Esophagus squamous epithelium (tissue), 5 donors: ENCODE results near the gene THBS2. TPM values are rescaled to one million over a fixed set of nuclear protein-coding genes. Genes with fewer than 3 reads are reported as not detected.

Experiments used
- DNase-seq: peaks from one replicate; lab custom pipeline; 2025; lab: John Stamatoyannopoulos, UW
- H3K27ac ChIP-seq, 4 donors: fragments of 200-600 bp; sonication (generic); one replicate each; pipeline ENCODE4 v1.5.1; 2016 to 2019; ENCODE audit warnings: mild to moderate bottlenecking in 1 of 4
- H3K27me3 ChIP-seq, 4 donors: fragments of 200-600 bp; sonication (generic); 1 replicate in 3 of 4; 2 replicates in 1 of 4; pipeline versions ENCODE4 v1.5.1 to v1.6.0; 2017 to 2021; ENCODE audit warnings: antibody characterized with exemption in 1 of 4
- H3K36me3 ChIP-seq, 3 donors: fragments of 200-600 bp; sonication (generic); one replicate each; pipeline ENCODE4 v1.5.1; 2016 to 2019
- H3K4me1 ChIP-seq, 3 donors: fragments of 200-600 bp; sonication (generic); one replicate each; pipeline ENCODE4 v1.5.1; 2017 to 2019
- H3K4me3 ChIP-seq, 4 donors: fragments of 200-600 bp; sonication (generic); 1 replicate in 3 of 4; 2 replicates in 1 of 4; pipeline ENCODE4 v1.5.1; 2016 to 2019; ENCODE audit warnings: mild to moderate bottlenecking in 2 of 4, moderate library complexity in 1 of 4
- H3K9me3 ChIP-seq, 3 donors: fragments of 200-600 bp; sonication (generic); one replicate each; pipeline ENCODE4 v1.5.1; 2016 to 2019
- CTCF ChIP-seq, 6 experiments: fragments of 450-650 bp in 4 of 6; fragments of 200-600 bp in 2 of 6; sonication (generic) in 2 of 6; IDR thresholded peaks; one replicate each; pipeline ENCODE4 v1.5.1; 2016 to 2019; ENCODE audit warnings: antibody characterized with exemption in 6 of 6, mild to moderate bottlenecking in 4 of 6, moderate library complexity in 4 of 6
- POLR2A ChIP-seq, 4 donors: fragments of 450-650 bp; IDR thresholded peaks; one replicate each; pipeline ENCODE4 v1.6.1; 2017; ENCODE audit warnings: antibody characterized with exemption in 4 of 4, mild to moderate bottlenecking in 4 of 4, moderate library complexity in 3 of 4
- WGBS, 2 donors: methylation state at CpG; one replicate each; pipeline ENCODE4 v1.1.5; 2018; 5-methylcytosine and 5-hydroxymethylcytosine counted together
- intact Hi-C: fragments of 100-400 bp; cut with DNase I; formaldehyde crosslinking; loops from one replicate; pipeline ENCODE4 v1.15.0; 2022
- total RNA-seq, 4 donors: library from RNA; depleted of rRNA; stranded (reverse); fragments of >200 nt; gene quantifications; one replicate each; pipeline ENCODE4 v1.1.0, GENCODE V29; 2016
- donor health status: DM: yes; HTN: yes; CAD: no.

The THBS2 gene
- total RNA-seq, 4 donors from 2014 or later = 4.3 to 35.7 (median 25.5) TPM

DNA sequence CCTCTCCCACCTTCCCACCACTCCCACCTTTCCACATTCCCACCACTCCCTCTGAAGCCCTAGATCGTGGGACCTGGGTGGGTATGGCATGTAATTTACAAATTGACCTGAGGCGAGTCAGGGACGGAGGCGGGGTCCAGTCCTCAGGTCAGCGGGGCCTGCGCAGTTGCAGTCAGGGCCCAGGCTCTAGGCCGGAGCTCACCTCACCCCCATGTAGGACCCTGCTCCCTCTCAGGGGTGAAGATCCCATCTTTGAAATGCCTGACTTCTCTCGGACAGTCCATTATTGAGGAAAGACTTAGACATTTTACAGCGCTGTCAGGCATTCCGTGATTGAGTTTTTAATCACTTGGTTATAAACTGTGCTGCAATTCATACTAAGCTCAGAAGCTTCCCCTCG, 10.5 kb downstream of the THBS2 start:
- no peaks in the 10 kb centered on the region for H3K9me3 ChIP-seq
- peaks cover 0 to 15% (median 0%) of the 10 kb centered on the region in 3 donors for H3K36me3 ChIP-seq
- no peaks in the 10 kb centered on the region for H3K27me3 ChIP-seq
- 84 to 86% methylated on average over 6 to 11 of the region's 11 CpGs for WGBS, 2 donors
- intact Hi-C loops = no loop called here
- no peak overlapping the region for H3K4me3 ChIP-seq
- no peak overlapping the region for H3K27ac ChIP-seq
- no peak for DNase-seq
- peaks cover 0 to 10% (median 0%) of the 10 kb centered on the region in 3 donors for H3K4me1 ChIP-seq
- TF ChIP-seq CTCF (IDR thresholded peaks at IDR 0.05) = no peak
- TF ChIP-seq POLR2A (IDR thresholded peaks at IDR 0.05) = no peak

DNA sequence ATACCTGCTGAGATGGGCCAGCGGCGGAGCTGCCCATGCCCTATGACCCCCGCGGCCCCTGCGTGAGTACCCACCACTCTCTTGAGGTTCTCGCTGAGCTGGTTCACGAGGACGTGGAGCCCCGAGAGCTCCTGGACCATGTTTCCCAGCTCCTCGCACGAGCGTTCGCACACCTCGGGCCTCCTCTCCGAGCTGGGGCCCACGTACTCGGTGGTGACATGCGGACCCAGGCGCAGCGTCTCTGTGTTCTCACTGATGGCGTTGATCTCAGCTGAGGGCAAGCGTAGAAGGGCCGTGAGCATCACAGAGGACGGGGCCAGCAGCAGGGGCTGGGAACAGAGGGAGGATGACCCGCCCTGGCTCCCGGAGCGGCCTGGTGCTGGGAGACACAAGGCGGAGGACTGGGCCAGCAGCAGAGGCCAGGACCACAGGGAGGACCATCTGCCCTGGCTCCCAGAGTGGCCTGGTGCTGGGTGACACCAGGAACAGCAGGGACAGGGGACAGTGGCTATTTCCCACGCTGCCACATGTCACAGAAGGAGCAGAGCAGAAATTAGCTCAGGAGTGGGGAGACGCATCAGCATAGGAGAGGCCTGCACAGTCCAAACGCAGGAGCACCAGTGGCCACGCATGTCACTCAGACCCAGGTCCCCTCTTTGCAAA, 11.8 kb downstream of the THBS2 start:
- no peak for TF ChIP-seq CTCF (IDR thresholded peaks at IDR 0.05)
- no peak for TF ChIP-seq POLR2A (IDR thresholded peaks at IDR 0.05)
- Histone ChIP-seq H3K4me1 (peaks cover 0 to 10% (median 0%) of the 10 kb centered on the region in 3 donors), H3K27ac (no peak overlapping the region), H3K27me3 (no peaks in the 10 kb centered on the region), H3K36me3 (peaks cover 0 to 10% (median 0%) of the 10 kb centered on the region in 3 donors), H3K4me3 (no peak overlapping the region), H3K9me3 (no peaks in the 10 kb centered on the region)
- WGBS, 2 donors = 90 to 99% methylated on average over 7 of the region's 32 CpGs
- intact Hi-C loops = no loop called here
- no peak for DNase-seq

DNA sequence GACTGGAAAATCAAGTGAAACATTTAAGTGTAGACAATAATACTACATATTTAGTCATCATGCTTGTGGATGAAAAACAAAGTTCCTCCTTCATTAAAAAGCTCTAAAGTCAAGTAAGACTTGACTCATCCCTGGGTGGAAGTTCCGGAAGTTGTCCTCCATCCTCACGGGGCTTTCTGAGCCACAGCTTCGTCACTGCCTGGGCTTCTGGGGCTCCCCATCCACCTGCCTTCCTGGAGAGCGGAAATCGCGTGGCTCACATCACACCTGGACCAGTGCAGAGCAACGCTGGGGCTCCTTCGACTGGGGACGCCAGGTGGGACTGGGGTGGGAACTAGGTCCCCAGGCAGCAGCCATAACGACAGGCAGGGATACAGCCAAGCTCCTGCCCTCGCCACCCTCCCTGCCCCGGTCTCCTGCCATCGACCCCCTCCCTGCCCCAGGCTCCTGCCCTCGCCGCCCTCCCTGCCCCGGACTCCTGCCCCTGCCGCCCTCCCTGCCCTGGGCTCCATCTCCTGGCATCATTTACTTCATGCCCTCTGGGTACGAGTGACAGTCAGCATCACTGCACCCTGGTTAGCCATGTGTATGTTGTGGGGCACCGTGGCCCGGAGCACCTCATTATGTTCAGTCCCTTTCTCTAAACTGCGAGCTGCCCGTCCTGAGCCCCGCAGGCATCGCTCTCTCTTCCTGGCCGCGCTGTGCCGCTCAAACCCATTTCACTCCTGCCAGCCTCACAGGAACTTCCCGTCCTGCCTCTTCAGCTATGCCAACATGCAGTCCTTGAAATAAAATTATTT, 12.9 kb downstream of the THBS2 start:
- Histone ChIP-seq H3K27me3 (no peaks in the 10 kb centered on the region), H3K36me3 (peaks cover 0 to 9% (median 0%) of the 10 kb centered on the region in 3 donors), H3K4me1 (peaks cover 0 to 10% (median 0%) of the 10 kb centered on the region in 3 donors), H3K4me3 (no peak overlapping the region), H3K27ac (peak overlapping the region in 1 of 4 donors; percentile 61), H3K9me3 (no peaks in the 10 kb centered on the region)
- intact Hi-C loops = no loop called here
- no peak for DNase-seq
- TF ChIP-seq POLR2A (IDR thresholded peaks at IDR 0.05) = no peak
- no peak for TF ChIP-seq CTCF (IDR thresholded peaks at IDR 0.05)
- 78 to 92% methylated on average over 12 to 15 of the region's 28 CpGs for WGBS, 2 donors

DNA sequence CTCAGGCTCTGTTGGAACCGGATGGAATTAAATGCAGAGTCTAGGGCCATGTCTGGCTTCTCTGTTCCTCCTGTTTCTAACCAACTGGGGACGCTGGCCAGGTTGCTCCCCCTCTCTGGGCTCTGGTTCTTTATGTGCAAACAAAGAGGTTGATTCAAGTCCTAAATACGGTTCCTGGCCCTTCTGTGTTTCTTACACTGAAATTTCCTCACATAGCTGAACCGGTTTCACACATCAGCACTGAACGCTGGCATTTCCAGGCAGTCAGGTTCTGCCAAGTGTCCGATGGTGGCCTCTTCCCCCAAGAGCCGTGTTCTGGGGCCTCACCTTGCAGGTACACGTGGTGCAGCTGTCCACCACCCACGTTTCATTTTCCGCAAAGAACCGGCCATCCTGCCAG, 13.5 kb downstream of the THBS2 start:
- peaks cover 0 to 9% (median 0%) of the 10 kb centered on the region in 3 donors for H3K36me3 ChIP-seq
- no peak overlapping the region for H3K4me3 ChIP-seq
- no peaks in the 10 kb centered on the region for H3K27me3 ChIP-seq
- DNase-seq = no peak
- peak overlapping the region in 1 of 4 donors; percentile 61 for H3K27ac ChIP-seq
- TF ChIP-seq CTCF (IDR thresholded peaks at IDR 0.05) (no peak), POLR2A (IDR thresholded peaks at IDR 0.05) (no peak)
- H3K4me1 ChIP-seq = peaks cover 0 to 10% (median 0%) of the 10 kb centered on the region in 3 donors
- WGBS, 2 donors = 56 to 66% methylated on average over 10 to 11 of the region's 11 CpGs
- H3K9me3 ChIP-seq = no peaks in the 10 kb centered on the region
- intact Hi-C loops = no loop called here

GRCh38 chr6:169239181-169239580, 14.5 kb downstream of the THBS2 start:
- Histone ChIP-seq H3K27ac (peak overlapping the region in 1 of 4 donors; percentile 61), H3K9me3 (no peaks in the 10 kb centered on the region), H3K4me3 (no peak overlapping the region), H3K36me3 (peaks cover 0 to 17% (median 0%) of the 10 kb centered on the region in 3 donors), H3K4me1 (peaks cover 0 to 10% (median 0%) of the 10 kb centered on the region in 3 donors), H3K27me3 (no peaks in the 10 kb centered on the region)
- DNase-seq = no peak
- intact Hi-C loops = no loop called here
- WGBS, 2 donors = 79 to 88% methylated on average over 4 to 7 of the region's 7 CpGs
- no peak for TF ChIP-seq POLR2A (IDR thresholded peaks at IDR 0.05)
- no peak for TF ChIP-seq CTCF (IDR thresholded peaks at IDR 0.05)
